H1 (cell line): ENCODE data around the gene GOLGA2. TPM values are rescaled to one million over a fixed set of nuclear protein-coding genes. Genes with fewer than 3 reads are reported as not detected.

Source experiments
- CTCF ChIA-PET: fragments of 300-600 bp; sonication (Branson Sonifier 250); formaldehyde crosslinking; loops from one replicate; lab custom pipeline; 2021; ENCODE audit not compliant: partially characterized antibody; lab: Charles Lee
- POLR2A ChIA-PET: fragments of 300-600 bp; sonication (Branson Sonifier 250); formaldehyde crosslinking; loops from one replicate; lab custom pipeline; 2021; ENCODE audit warnings: inconsistent platforms; ENCODE audit not compliant: partially characterized antibody; lab: Charles Lee
- DNase-seq, 2 experiments: peaks; one replicate each; pipeline versions ENCODE4 v3.0.0 to v3.0.0-alpha.2; 2010 to 2022; ENCODE audit warnings: low spot score in 2 of 2, low read depth in 1 of 2, mixed read lengths in 1 of 2
- FAIRE-seq: peaks from 2 replicates; lab custom pipeline; 2011; peaks lifted over from hg19 to GRCh38; lab: Jason Lieb, UNC
- H2AFZ ChIP-seq: 2 replicates; pipeline ENCODE4 v1.8.1; 2012; ENCODE audit warnings: low read length, inconsistent platforms
- H2AK5ac ChIP-seq: 2 replicates; pipeline ENCODE4 v1.6.1; 2013; ENCODE audit warnings: low read depth, low read length
- H2BK120ac ChIP-seq: replicated peaks from 2 replicates; pipeline ENCODE3; 2013; ENCODE audit warnings: low read depth, low read length, inconsistent platforms
- H2BK12ac ChIP-seq: 2 replicates; pipeline ENCODE4 v1.6.1; 2013; ENCODE audit warnings: low read depth, low read length
- H2BK15ac ChIP-seq: 2 replicates; pipeline ENCODE4 v1.6.1; 2013; ENCODE audit warnings: low read length
- H2BK20ac ChIP-seq: 2 replicates; pipeline ENCODE4 v1.6.1; 2013; ENCODE audit warnings: low read length
- H2BK5ac ChIP-seq: 2 replicates; pipeline ENCODE4 v1.6.1; 2013; ENCODE audit warnings: low read depth, low read length
- H3K14ac ChIP-seq: 2 replicates; pipeline ENCODE4 v1.6.1; 2013; ENCODE audit warnings: inconsistent platforms; ENCODE audit not compliant: insufficient read length
- H3K18ac ChIP-seq: 2 replicates; pipeline ENCODE4 v1.6.1; 2013; ENCODE audit warnings: low read length; ENCODE audit errors: extremely low read depth
- H3K23ac ChIP-seq: 2 replicates; pipeline ENCODE4 v1.6.1; 2013; ENCODE audit warnings: inconsistent platforms; ENCODE audit not compliant: insufficient read length
- H3K23me2 ChIP-seq: 2 replicates; pipeline ENCODE4 v1.6.1; 2013; ENCODE audit warnings: low read depth, low read length
- H3K27ac ChIP-seq: 2 replicates; pipeline ENCODE4 v1.6.1; 2011; ENCODE audit warnings: low read depth, low read length, inconsistent platforms
- H3K27me3 ChIP-seq, 4 experiments: replicated peaks in 1 of 4; 1 replicate in 1 of 4; 2 replicates in 3 of 4; pipeline versions ENCODE4 v1.6.1 to v1.8.1; 2011 to 2013; ENCODE audit warnings: low read length in 3 of 4, mild to moderate bottlenecking in 3 of 4, inconsistent platforms in 2 of 4, mixed read lengths in 2 of 4, moderate library complexity in 1 of 4; ENCODE audit not compliant: control insufficient read depth in 3 of 4, insufficient read depth in 3 of 4; ENCODE audit errors: extremely low read depth in 1 of 4
- H3K36me3 ChIP-seq, 4 experiments: 2 replicates each; pipeline versions ENCODE4 v1.6.1 to v1.8.1; 2011 to 2013; ENCODE audit warnings: mild to moderate bottlenecking in 4 of 4, low read length in 3 of 4, moderate library complexity in 2 of 4, control low read depth in 1 of 4, inconsistent platforms in 1 of 4; ENCODE audit not compliant: insufficient read depth in 4 of 4, control insufficient read depth in 2 of 4
- H3K4ac ChIP-seq: replicated peaks from 2 replicates; pipeline ENCODE3; 2013; ENCODE audit warnings: low read length, low read depth, mixed read lengths, inconsistent platforms; ENCODE audit not compliant: insufficient read length
- H3K4me1 ChIP-seq, 4 experiments: replicated peaks in 1 of 4; 1 replicate in 1 of 4; 2 replicates in 3 of 4; pipeline versions ENCODE4 v1.6.1 to v1.8.1; 2011 to 2013; ENCODE audit warnings: low read length in 3 of 4, inconsistent platforms in 2 of 4, mixed read lengths in 1 of 4; ENCODE audit not compliant: insufficient read depth in 4 of 4, control insufficient read depth in 3 of 4
- H3K4me2 ChIP-seq, 2 experiments: 2 replicates each; pipeline versions ENCODE4 v1.6.1 to v1.8.1; 2011 to 2013; ENCODE audit warnings: low read depth in 2 of 2, low read length in 2 of 2, control low read depth in 1 of 2, inconsistent platforms in 1 of 2, mild to moderate bottlenecking in 1 of 2; ENCODE audit not compliant: insufficient read depth in 1 of 2
- H3K4me3 ChIP-seq, 4 experiments: fragments of 200-600, 300-600 bp in 1 of 4; sonication (generic), shearing (Covaris generic), sonication (Bioruptor Twin) in 1 of 4; 2 replicates each; pipeline versions ENCODE4 v1.5.1 to v1.8.1; 2011 to 2016; ENCODE audit warnings: low read length in 4 of 4, low read depth in 3 of 4, control low read depth in 2 of 4, inconsistent platforms in 2 of 4, mild to moderate bottlenecking in 2 of 4, mixed read lengths in 1 of 4, moderate library complexity in 1 of 4; ENCODE audit not compliant: insufficient read depth in 2 of 4; ENCODE audit errors: extremely low read depth in 1 of 4
- H3K56ac ChIP-seq: replicated peaks from 2 replicates; pipeline ENCODE3; 2013; ENCODE audit warnings: low read depth, mild to moderate bottlenecking, mixed read lengths, low read length, inconsistent platforms; ENCODE audit not compliant: insufficient read length
- H3K79me1 ChIP-seq: 2 replicates; pipeline ENCODE4 v1.6.1; 2013; ENCODE audit warnings: low read depth, low read length, control low read depth
- H3K79me2 ChIP-seq, 2 experiments: 2 replicates each; pipeline versions ENCODE4 v1.6.1 to v1.8.1; 2012 to 2013; ENCODE audit warnings: low read length in 2 of 2, mild to moderate bottlenecking in 2 of 2, inconsistent platforms in 1 of 2; ENCODE audit not compliant: insufficient read depth in 2 of 2, control insufficient read depth in 1 of 2
- H3K9ac ChIP-seq, 4 experiments: replicated peaks in 1 of 4; 1 replicate in 1 of 4; 2 replicates in 3 of 4; pipeline versions ENCODE4 v1.6.1 to v1.8.1; 2011 to 2013; ENCODE audit warnings: low read depth in 3 of 4, low read length in 3 of 4, control low read depth in 2 of 4, mild to moderate bottlenecking in 2 of 4, moderate library complexity in 2 of 4, inconsistent platforms in 1 of 4; ENCODE audit errors: extremely low read depth in 1 of 4
- H3K9me3 ChIP-seq, 2 experiments: 2 replicates each; pipeline versions ENCODE4 v1.6.1 to v1.8.1; 2012 to 2013; ENCODE audit warnings: mild to moderate bottlenecking in 2 of 2, moderate library complexity in 2 of 2, control low read depth in 1 of 2, inconsistent platforms in 1 of 2, low read depth in 1 of 2, low read length in 1 of 2, mixed read lengths in 1 of 2; ENCODE audit not compliant: insufficient read depth in 2 of 2
- H4K20me1 ChIP-seq, 2 experiments: replicated peaks in 1 of 2; 2 replicates each; pipeline versions ENCODE3 to v1.8.1; 2011 to 2013; ENCODE audit warnings: inconsistent platforms in 2 of 2, low read length in 2 of 2, mild to moderate bottlenecking in 1 of 2; ENCODE audit not compliant: insufficient read depth in 2 of 2, control insufficient read depth in 1 of 2
- H4K5ac ChIP-seq: 2 replicates; pipeline ENCODE4 v1.6.1; 2013; ENCODE audit warnings: low read length, low read depth, mixed read lengths, inconsistent platforms; ENCODE audit not compliant: insufficient read length
- H4K8ac ChIP-seq: 2 replicates; pipeline ENCODE4 v1.8.0; 2013; ENCODE audit warnings: mild to moderate bottlenecking, moderate library complexity, low read length, inconsistent platforms; ENCODE audit not compliant: insufficient read depth; ENCODE audit errors: extremely low read depth
- H4K91ac ChIP-seq: replicated peaks from 2 replicates; pipeline ENCODE3; 2013; ENCODE audit warnings: low read length, mixed read lengths, inconsistent platforms; ENCODE audit not compliant: insufficient read length
- GTF2F1 ChIP-seq: IDR thresholded peaks from 2 replicates; pipeline ENCODE4 v1.6.1; 2012; ENCODE audit warnings: low read depth, low read length, improper control_type of control experiment, borderline replicate concordance
- POLR2AphosphoS5 ChIP-seq: IDR thresholded peaks from 2 replicates; pipeline ENCODE4 v1.6.1; 2011; ENCODE audit warnings: low read depth, low read length
- WGBS, 2 experiments: shearing (Covaris generic) in 1 of 2; methylation state at CpG; one replicate each; pipeline versions ENCODE4 v1.1.6 to v1.1.7; 2013 to 2015; ENCODE audit warnings: low lambda C conversion rate in 2 of 2, mixed read lengths in 2 of 2, inconsistent platforms in 1 of 2, low coverage in 1 of 2, missing lambda C conversion rate in 1 of 2; ENCODE audit not compliant: insufficient replicate concordance in 2 of 2, insufficient coverage in 1 of 2, insufficient read length in 1 of 2; ENCODE audit errors: extremely low coverage in 1 of 2, missing lambda C conversion rate in 1 of 2; 5-methylcytosine and 5-hydroxymethylcytosine counted together
- polyA plus RNA-seq, 7 experiments: library from polyadenylated mRNA; depleted of rRNA in 3 of 7; stranded (reverse) in 5 of 7; unstranded in 2 of 7; fragments of >200 nt in 5 of 7; fragments of 200-250 nt in 2 of 7; gene quantifications; 1 replicate in 5 of 7; 2 replicates in 1 of 7; 4 replicates in 1 of 7; pipeline versions ENCODE4 v1.2.1 to v1.2.3, GENCODE V29; 2011 to 2013; ENCODE audit warnings: missing spikeins in 2 of 7, mixed read lengths in 2 of 7
- total RNA-seq: library from RNA; stranded (reverse); fragmentation: NEBNext Ultra II Directional; extraction: Animal tissue kit (Norgen Biotek cat#: 25700); gene quantifications from 2 replicates; pipeline ENCODE4 v1.2.1, GENCODE V29; 2021

The GOLGA2 gene
- total and polyA plus RNA-seq, 2 of the 8 experiments (the other 6 are each of a cell fraction or from before 2014, with no cell fraction given) = 13.1 to 43.6 TPM

DNA sequence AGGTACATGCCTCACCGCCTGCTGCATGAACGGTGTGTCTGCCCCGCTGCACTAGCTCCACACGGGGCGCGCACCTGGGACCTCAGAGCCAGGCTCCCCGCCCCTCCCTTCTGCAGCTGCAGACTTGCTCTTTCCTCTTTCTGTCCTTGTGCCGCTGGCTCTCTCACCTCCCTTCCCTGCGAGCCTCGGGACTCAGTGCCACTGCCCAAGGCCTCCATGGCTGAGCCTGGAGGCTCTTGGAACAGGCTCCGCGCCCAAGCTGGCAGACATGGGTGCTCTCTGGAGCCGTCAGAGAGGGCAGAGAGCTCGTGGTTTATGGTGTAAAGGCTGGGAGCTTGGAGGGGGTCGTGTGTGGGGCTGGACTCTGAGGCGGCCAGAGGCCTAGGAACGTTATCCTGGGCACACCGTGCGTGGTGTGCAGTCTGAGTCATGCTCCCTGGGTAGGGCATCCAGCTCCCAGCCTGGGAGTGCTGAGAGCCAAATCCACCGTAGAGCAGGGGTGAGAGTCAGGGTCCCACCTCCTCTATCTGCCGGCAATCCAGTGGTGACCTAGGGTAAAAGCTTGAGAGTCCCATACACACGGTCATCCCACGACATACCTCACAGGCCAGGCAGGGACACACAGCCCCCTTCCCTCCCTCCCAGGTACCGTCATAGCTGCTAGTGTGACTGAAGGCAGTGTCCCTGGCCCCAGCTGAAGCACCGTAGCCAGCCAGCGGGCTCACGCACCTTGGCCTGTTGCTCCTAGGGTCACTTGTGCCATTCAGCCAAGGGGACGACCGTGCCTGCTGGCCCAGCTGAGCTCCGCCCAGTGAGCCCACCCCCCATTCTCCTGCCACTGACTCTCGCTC lies 22.4 kb downstream of the GOLGA2 start:
- H3K14ac ChIP-seq = no peak overlapping the region
- peaks cover 0 to 7% (median 6%) of the 10 kb centered on the region in 4 experiments; a peak in 5 of 7 replicates for H3K4me1 ChIP-seq
- no peak overlapping the region for H3K4me2 ChIP-seq
- no peak overlapping the region for H4K5ac ChIP-seq
- H4K8ac ChIP-seq = no peak overlapping the region
- H3K23me2 ChIP-seq = peaks cover 11% of the 10 kb centered on the region
- 90% methylated on average over 28 of the region's 31 CpGs; no CpG with 5 or more reads in 1 of the 2 experiments for WGBS, 2 experiments
- TF ChIP-seq GTF2F1 = no peak
- TF ChIP-seq POLR2AphosphoS5 = peak; percentile 27; the same call in 1 of the 2 replicates
- TF ChIP-seq, all 59 proteins: peak for 1
- Histone ChIP-seq H3K27ac (no peak overlapping the region), H3K27me3 (no peaks in the 10 kb centered on the region; a peak in 1 of 7 replicates), H2BK12ac (no peak overlapping the region), H2BK15ac (no peak overlapping the region), H2AFZ (no peak overlapping the region), H3K9me3 (no peaks in the 10 kb centered on the region), H2AK5ac (0 out of 2 replicates have a peak overlapping the region, but pooled peaks have one; percentile 24), H3K18ac (no peak overlapping the region), H3K4ac (no peak overlapping the region), H2BK120ac (no peak overlapping the region), H2BK5ac (0 out of 2 replicates have a peak overlapping the region, but pooled peaks have one; percentile 35), H4K20me1 (peaks cover 10 to 24% of the 10 kb centered on the region in 2 experiments), H3K4me3 (no peak overlapping the region), H4K91ac (no peak overlapping the region), H3K79me1 (peaks cover 8% of the 10 kb centered on the region), H3K36me3 (peaks cover 0 to 15% (median 5%) of the 10 kb centered on the region in 4 experiments; a peak in 4 of 8 replicates), H3K23ac (no peak overlapping the region), H3K79me2 (peaks cover 0 to 7% of the 10 kb centered on the region in 2 experiments; a peak in 1 of 4 replicates), H3K9ac (no peak overlapping the region), H2BK20ac (no peak overlapping the region), H3K56ac (no peak overlapping the region)
- DNase-seq (no peak), FAIRE-seq (no peak)
- ChIA-PET CTCF (interaction anchor here (0.6 to 7.9 kb wide), 15 partner anchors 8 to 415 kb away, joined by 3 to 58 read pairs (median 3); no protein-coding TSS in a partner anchor), POLR2A (interaction anchor here (0.6 to 2.5 kb wide), 12 partner anchors 7 to 131 kb away, joined by 3 to 10 read pairs (median 3); partner anchors contain the start of genes GOLGA2 and SWI5)
